ENCODE data around the gene ZNF860. TPM values are rescaled to one million over a fixed set of nuclear protein-coding genes. Genes with fewer than 3 reads are reported as not detected.
"Not testable (repeated sequence)": the region's sequence is repeated elsewhere in the genome, so short reads cannot be mapped to it uniquely, and the experiment has no call there.

Gene ZNF860
- total and polyA plus RNA-seq, 2 donors (not counting 1 experiment from before 2014, with no cell fraction given) = 16.2 to 41.4 TPM

GRCh38 chr3:31993843-31994242, 12.3 kb downstream of the ZNF860 start:
- Mint-ChIP-seq H3K27me3 (no peaks in the 10 kb centered on the region), H3K9me3 (ENCODE audit: insufficient read depth) (no peaks in the 10 kb centered on the region), H3K27ac (no peak overlapping the region), H3K4me1 (peaks cover 22% of the 10 kb centered on the region), H3K4me3 (no peak overlapping the region)
- no peaks in the 10 kb centered on the region for H3K27me3 ChIP-seq (replicated peaks in 1 of 4; ENCODE audit: control extremely low read depth in 1 of 4, control insufficient read depth in 3 of 4, insufficient read depth in 4 of 4, low read length in 3 of 4)
- ATAC-seq (ENCODE audit: low read depth) = no peak
- no peak overlapping the region for H2AFZ ChIP-seq (ENCODE audit: insufficient read depth, low read depth, low read length, poor library complexity, severe bottlenecking)
- intact Hi-C loops (cut with micrococcal nuclease) = no loop called here
- no peak for TF ChIP-seq EZH2 (IDR thresholded peaks at IDR 0.05; ENCODE audit: borderline replicate concordance, insufficient read depth, low read depth, low read length, poor library complexity, severe bottlenecking)
- TF ChIP-seq, protein P1, sequence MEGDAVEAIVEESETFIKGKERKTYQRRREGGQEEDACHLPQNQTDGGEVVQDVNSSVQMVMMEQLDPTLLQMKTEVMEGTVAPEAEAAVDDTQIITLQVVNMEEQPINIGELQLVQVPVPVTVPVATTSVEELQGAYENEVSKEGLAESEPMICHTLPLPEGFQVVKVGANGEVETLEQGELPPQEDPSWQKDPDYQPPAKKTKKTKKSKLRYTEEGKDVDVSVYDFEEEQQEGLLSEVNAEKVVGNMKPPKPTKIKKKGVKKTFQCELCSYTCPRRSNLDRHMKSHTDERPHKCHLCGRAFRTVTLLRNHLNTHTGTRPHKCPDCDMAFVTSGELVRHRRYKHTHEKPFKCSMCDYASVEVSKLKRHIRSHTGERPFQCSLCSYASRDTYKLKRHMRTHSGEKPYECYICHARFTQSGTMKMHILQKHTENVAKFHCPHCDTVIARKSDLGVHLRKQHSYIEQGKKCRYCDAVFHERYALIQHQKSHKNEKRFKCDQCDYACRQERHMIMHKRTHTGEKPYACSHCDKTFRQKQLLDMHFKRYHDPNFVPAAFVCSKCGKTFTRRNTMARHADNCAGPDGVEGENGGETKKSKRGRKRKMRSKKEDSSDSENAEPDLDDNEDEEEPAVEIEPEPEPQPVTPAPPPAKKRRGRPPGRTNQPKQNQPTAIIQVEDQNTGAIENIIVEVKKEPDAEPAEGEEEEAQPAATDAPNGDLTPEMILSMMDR (IDR thresholded peaks at IDR 0.05) = no peak
- H4K20me1 ChIP-seq (ENCODE audit: control insufficient read depth, insufficient read depth, low read length, poor library complexity, severe bottlenecking) = no peaks in the 10 kb centered on the region
- H3K9ac ChIP-seq (ENCODE audit: low read length) = no peak overlapping the region
- DNase-seq = no peak
- H3K27ac ChIP-seq (ENCODE audit: low read length in 2 of 2) = no peak overlapping the region
- H3K79me2 ChIP-seq (ENCODE audit: control insufficient read depth, insufficient read depth, low read length) = no peaks in the 10 kb centered on the region
- H3K36me3 ChIP-seq (replicated peaks in 1 of 2; ENCODE audit: control extremely low read depth in 1 of 2, control insufficient read depth in 1 of 2, extremely low read depth in 1 of 2, insufficient read depth in 2 of 2, low read length in 1 of 2) = peaks cover 0 to 10% of the 10 kb centered on the region in 2 experiments
- peaks cover 13 to 53% (median 34%) of the 10 kb centered on the region in 3 donors for H3K9me3 ChIP-seq (ENCODE audit: control extremely low read depth in 1 of 3, control insufficient read depth in 2 of 3, insufficient read depth in 1 of 3, low read length in 2 of 3)
- peaks cover 4% of the 10 kb centered on the region in 2 donors for H3K4me1 ChIP-seq (ENCODE audit: control insufficient read depth in 2 of 2, insufficient read depth in 2 of 2, low read length in 2 of 2)
- CTCF ChIA-PET = no interaction called here
- H3K4me2 ChIP-seq (replicated peaks; ENCODE audit: low read depth, low read length, poor library complexity, severe bottlenecking) = no peak overlapping the region
- WGBS (ENCODE audit: insufficient coverage) = no CpG with 5 or more reads among the region's 1 CpG
- no peak overlapping the region for H3K4me3 ChIP-seq (ENCODE audit: control extremely low read depth in 1 of 5, extremely low read depth in 1 of 5, insufficient read depth in 1 of 5, low read depth in 2 of 5, low read length in 4 of 5)
- POLR2A ChIA-PET = no interaction called here

DNA sequence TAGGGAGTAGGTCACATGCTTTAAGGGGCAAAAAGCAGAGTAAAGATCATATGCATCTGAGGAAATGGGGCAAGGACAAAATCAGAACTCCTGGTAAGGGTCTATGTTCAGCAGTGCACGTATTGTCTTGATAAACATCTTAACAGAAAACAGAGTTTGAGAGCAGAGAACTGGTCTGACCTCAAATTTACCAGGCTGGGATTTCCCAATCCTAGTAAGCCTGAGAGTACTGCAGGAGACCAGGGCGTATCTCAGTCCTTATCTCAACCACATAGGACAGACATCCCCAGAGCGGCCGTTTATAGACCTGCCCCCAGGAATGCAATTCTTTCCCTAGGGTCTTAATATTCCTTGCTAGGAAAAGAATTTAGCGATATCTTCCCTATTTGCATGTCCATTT, 13.5 kb downstream of the ZNF860 start:
- H3K27me3 Mint-ChIP-seq; H3K4me3 Mint-ChIP-seq; H3K4me3 ChIP-seq (ENCODE audit: control extremely low read depth in 1 of 5, extremely low read depth in 1 of 5, insufficient read depth in 1 of 5, low read depth in 2 of 5, low read length in 4 of 5); H3K79me2 ChIP-seq (ENCODE audit: control insufficient read depth, insufficient read depth, low read length); CTCF ChIA-PET; H4K20me1 ChIP-seq (ENCODE audit: control insufficient read depth, insufficient read depth, low read length, poor library complexity, severe bottlenecking); H2AFZ ChIP-seq (ENCODE audit: insufficient read depth, low read depth, low read length, poor library complexity, severe bottlenecking); ATAC-seq (ENCODE audit: low read depth); DNase-seq; H3K27me3 ChIP-seq (replicated peaks in 1 of 4; ENCODE audit: control extremely low read depth in 1 of 4, control insufficient read depth in 3 of 4, insufficient read depth in 4 of 4, low read length in 3 of 4); POLR2A ChIA-PET; H3K27ac ChIP-seq (ENCODE audit: low read length in 2 of 2); H3K27ac Mint-ChIP-seq; intact Hi-C loops (cut with micrococcal nuclease); H3K4me2 ChIP-seq (replicated peaks; ENCODE audit: low read depth, low read length, poor library complexity, severe bottlenecking); H3K9ac ChIP-seq (ENCODE audit: low read length); H3K9me3 Mint-ChIP-seq (ENCODE audit: insufficient read depth); H3K36me3 ChIP-seq (replicated peaks in 1 of 2; ENCODE audit: control extremely low read depth in 1 of 2, control insufficient read depth in 1 of 2, extremely low read depth in 1 of 2, insufficient read depth in 2 of 2, low read length in 1 of 2): not testable (repeated sequence)
- Histone ChIP-seq H3K9me3 (ENCODE audit: control extremely low read depth in 1 of 3, control insufficient read depth in 2 of 3, insufficient read depth in 1 of 3, low read length in 2 of 3) (peaks cover 9 to 41% (median 31%) of the 10 kb centered on the region in 3 donors), H3K4me1 (ENCODE audit: control insufficient read depth in 2 of 2, insufficient read depth in 2 of 2, low read length in 2 of 2) (peaks cover 16% of the 10 kb centered on the region in 2 donors)
- H3K4me1 Mint-ChIP-seq = peaks cover 31% of the 10 kb centered on the region
- WGBS (ENCODE audit: insufficient coverage) = 67% methylated on average over 2 of the region's 5 CpGs
